ENCODE results near the gene ETV7.

The ETV7 gene

DNA sequence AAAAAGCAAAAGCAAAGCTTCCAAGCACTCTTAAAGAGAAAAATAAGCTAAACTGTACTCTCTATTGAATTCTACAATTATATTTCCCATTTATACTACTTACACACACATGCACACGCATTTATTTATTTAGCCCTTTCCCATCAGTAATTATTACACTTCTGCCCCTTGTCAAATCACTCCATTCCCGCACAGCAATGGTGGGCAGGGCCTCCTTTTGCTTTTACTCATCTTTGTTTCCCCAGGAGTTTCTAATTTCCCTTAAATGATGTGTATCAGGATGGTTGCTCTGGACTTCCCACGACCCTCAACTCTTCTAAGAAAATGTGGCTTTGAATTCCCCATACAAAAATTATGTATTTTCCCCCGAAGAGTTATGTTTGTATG, 35.2 kb upstream of the ETV7 start:
- no peak for ATAC-seq
- TF ChIP-seq ZNF565 (CRISPR knock-in tag; conservative IDR thresholded peaks at IDR 0.05; ENCODE audit: low read depth) = no peak
- no peak for TF ChIP-seq PPARA (CRISPR knock-in tag; IDR thresholded peaks at IDR 0.05; ENCODE audit: borderline replicate concordance)
- TF ChIP-seq TSHZ2 (CRISPR knock-in tag; IDR thresholded peaks at IDR 0.05) = no peak
- TF ChIP-seq ARNTL (CRISPR knock-in tag; IDR thresholded peaks at IDR 0.05; ENCODE audit: borderline replicate concordance, low read depth) = no peak
- TF ChIP-seq ZC3H10 (CRISPR knock-in tag; IDR thresholded peaks at IDR 0.05) = no peak
- no peak for TF ChIP-seq RARB (CRISPR knock-in tag; IDR thresholded peaks at IDR 0.05)
- TF ChIP-seq PATZ1 (CRISPR knock-in tag; IDR thresholded peaks at IDR 0.05; ENCODE audit: borderline replicate concordance) = no peak

DNA sequence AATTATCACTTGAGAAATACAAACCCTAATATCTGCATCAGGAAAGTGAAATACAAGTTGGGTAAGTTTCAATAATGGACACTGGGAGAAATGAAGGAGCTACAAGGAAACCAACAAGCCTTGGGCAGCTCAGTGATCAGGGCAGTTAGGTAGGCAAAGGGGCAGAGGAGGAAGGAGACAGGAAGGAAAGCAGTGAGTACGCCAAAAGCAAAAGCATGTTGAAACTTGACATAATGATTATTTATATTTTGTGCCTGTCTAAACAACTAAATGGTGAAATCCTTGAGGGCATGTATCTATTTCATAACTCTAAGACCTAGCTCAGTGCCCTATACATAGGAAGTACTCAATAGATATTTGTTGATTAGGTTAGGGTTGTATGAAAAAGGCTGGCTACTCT, 31.8 kb upstream of the ETV7 start:
- TF ChIP-seq CSDC2 (CRISPR knock-in tag; IDR thresholded peaks at IDR 0.05) (no peak), BACH2 (CRISPR knock-in tag; IDR thresholded peaks at IDR 0.05; ENCODE audit: borderline replicate concordance) (no peak), GLIS3 (CRISPR knock-in tag; IDR thresholded peaks at IDR 0.05) (no peak), SNAI2 (CRISPR knock-in tag; IDR thresholded peaks at IDR 0.05) (no peak), PATZ1 (CRISPR knock-in tag; IDR thresholded peaks at IDR 0.05; ENCODE audit: borderline replicate concordance) (no peak), ZFP30 (CRISPR knock-in tag; IDR thresholded peaks at IDR 0.05) (no peak), ZNF70 (CRISPR knock-in tag; IDR thresholded peaks at IDR 0.05) (no peak), RARB (CRISPR knock-in tag; IDR thresholded peaks at IDR 0.05) (no peak), CSRNP3 (CRISPR knock-in tag; IDR thresholded peaks at IDR 0.05) (no peak), ZFP3 (CRISPR knock-in tag; IDR thresholded peaks at IDR 0.05) (no peak), ZNF565 (CRISPR knock-in tag; conservative IDR thresholded peaks at IDR 0.05; ENCODE audit: low read depth) (no peak), TCF4 (CRISPR knock-in tag; IDR thresholded peaks at IDR 0.05; ENCODE audit: borderline replicate concordance) (no peak)
- TF ChIP-seq, protein P1, sequence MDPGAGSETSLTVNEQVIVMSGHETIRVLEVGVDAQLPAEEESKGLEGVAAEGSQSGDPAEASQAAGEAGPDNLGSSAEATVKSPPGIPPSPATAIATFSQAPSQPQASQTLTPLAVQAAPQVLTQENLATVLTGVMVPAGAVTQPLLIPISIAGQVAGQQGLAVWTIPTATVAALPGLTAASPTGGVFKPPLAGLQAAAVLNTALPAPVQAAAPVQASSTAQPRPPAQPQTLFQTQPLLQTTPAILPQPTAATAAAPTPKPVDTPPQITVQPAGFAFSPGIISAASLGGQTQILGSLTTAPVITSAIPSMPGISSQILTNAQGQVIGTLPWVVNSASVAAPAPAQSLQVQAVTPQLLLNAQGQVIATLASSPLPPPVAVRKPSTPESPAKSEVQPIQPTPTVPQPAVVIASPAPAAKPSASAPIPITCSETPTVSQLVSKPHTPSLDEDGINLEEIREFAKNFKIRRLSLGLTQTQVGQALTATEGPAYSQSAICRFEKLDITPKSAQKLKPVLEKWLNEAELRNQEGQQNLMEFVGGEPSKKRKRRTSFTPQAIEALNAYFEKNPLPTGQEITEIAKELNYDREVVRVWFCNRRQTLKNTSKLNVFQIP (CRISPR knock-in tag; IDR thresholded peaks at IDR 0.05; ENCODE audit: borderline replicate concordance, low read depth) = no peak
- no peak for ATAC-seq

- no peak for ATAC-seq
- no peak for TF ChIP-seq TCF4 (CRISPR knock-in tag; IDR thresholded peaks at IDR 0.05; ENCODE audit: borderline replicate concordance)
- TF ChIP-seq CSRNP3 (CRISPR knock-in tag; IDR thresholded peaks at IDR 0.05) = no peak
- no peak for TF ChIP-seq ZC3H10 (CRISPR knock-in tag; IDR thresholded peaks at IDR 0.05)
- no peak for TF ChIP-seq ESRRG (CRISPR knock-in tag; IDR thresholded peaks at IDR 0.05)
- no peak for TF ChIP-seq ZNF8 (CRISPR knock-in tag; IDR thresholded peaks at IDR 0.05)
- TF ChIP-seq ZNF70 (CRISPR knock-in tag; IDR thresholded peaks at IDR 0.05) = no peak
- TF ChIP-seq ZFP3 (CRISPR knock-in tag; IDR thresholded peaks at IDR 0.05) = no peak
- TF ChIP-seq OSR1 (CRISPR knock-in tag; IDR thresholded peaks at IDR 0.05) = no peak
- TF ChIP-seq PPARA (CRISPR knock-in tag; IDR thresholded peaks at IDR 0.05; ENCODE audit: borderline replicate concordance) = no peak
- TF ChIP-seq ARNTL (CRISPR knock-in tag; IDR thresholded peaks at IDR 0.05; ENCODE audit: borderline replicate concordance, low read depth) = no peak
- TF ChIP-seq CREB5 (CRISPR knock-in tag; IDR thresholded peaks at IDR 0.05; ENCODE audit: low read depth) = no peak
- no peak for TF ChIP-seq ZFP30 (CRISPR knock-in tag; IDR thresholded peaks at IDR 0.05)
- no peak for TF ChIP-seq TOX (CRISPR knock-in tag; IDR thresholded peaks at IDR 0.05; ENCODE audit: borderline replicate concordance)
- no peak for TF ChIP-seq TSHZ2 (CRISPR knock-in tag; IDR thresholded peaks at IDR 0.05)
These were observed 31.1 kb upstream of the ETV7 start for GRCh38 chr6:36418558-36418957.
